MM.1S (cell line): ENCODE data around the gene SRGAP3.

Experiments
- DNase-seq: peaks from one replicate; pipeline ENCODE4 v3.0.0-alpha.2; 2015
- H2AFZ ChIP-seq: fragments of 300-600 bp; sonication (generic); 2 replicates; pipeline ENCODE4 v1.6.0; 2016; ENCODE audit warnings: antibody characterized with exemption, low read length
- H3F3A ChIP-seq: fragments of 300-600 bp; sonication (generic); 2 replicates; pipeline ENCODE4 v1.6.1; 2016; ENCODE audit warnings: mild to moderate bottlenecking, antibody characterized with exemption, low read length, moderate library complexity, mixed read lengths; ENCODE audit not compliant: insufficient read depth
- H3K27ac ChIP-seq: fragments of 300-600 bp; sonication (generic); 2 replicates; pipeline ENCODE4 v1.5.1; 2016; ENCODE audit warnings: mild to moderate bottlenecking, low read length
- H3K27me3 ChIP-seq: fragments of 300-600 bp; sonication (generic); replicated peaks from 2 replicates; pipeline ENCODE4 v1.6.0; 2016; ENCODE audit warnings: low read length; ENCODE audit not compliant: insufficient read depth
- H3K36me3 ChIP-seq: fragments of 300-600 bp; sonication (generic); replicated peaks from 2 replicates; pipeline ENCODE4 v1.6.1; 2016; ENCODE audit warnings: mild to moderate bottlenecking, low read length, mixed read lengths; ENCODE audit not compliant: insufficient read depth
- H3K4me1 ChIP-seq: fragments of 300-600 bp; sonication (generic); 2 replicates; pipeline ENCODE4 v1.6.1; 2016; ENCODE audit warnings: low read length, mixed read lengths
- H3K4me2 ChIP-seq: fragments of 300-600 bp; sonication (generic); 2 replicates; pipeline ENCODE4 v1.6.0; 2016; ENCODE audit warnings: low read depth, low read length
- H3K4me3 ChIP-seq: fragments of 300-600 bp; sonication (generic); 2 replicates; pipeline ENCODE4 v1.5.1; 2016; ENCODE audit warnings: low read length, mixed read lengths
- H3K79me2 ChIP-seq: fragments of 300-600 bp; sonication (generic); 2 replicates; pipeline ENCODE4 v1.6.1; 2016; ENCODE audit warnings: mixed run types, low read length, mixed read lengths
- H3K9ac ChIP-seq: fragments of 300-600 bp; sonication (generic); 2 replicates; pipeline ENCODE4 v1.6.1; 2016; ENCODE audit warnings: low read length, mixed read lengths
- H3K9me2 ChIP-seq: fragments of 300-600 bp; sonication (generic); replicated peaks from 2 replicates; pipeline ENCODE4 v1.6.1; 2016; ENCODE audit warnings: mild to moderate bottlenecking, low read length, mixed read lengths; ENCODE audit not compliant: insufficient read depth
- H3K9me3 ChIP-seq: fragments of 300-600 bp; sonication (generic); replicated peaks from 2 replicates; pipeline ENCODE4 v1.6.1; 2016; ENCODE audit warnings: mild to moderate bottlenecking, low read length, mixed read lengths; ENCODE audit not compliant: insufficient read depth
- H4K20me1 ChIP-seq: fragments of 300-600 bp; sonication (generic); 2 replicates; pipeline ENCODE4 v1.6.1; 2016; ENCODE audit warnings: mild to moderate bottlenecking, low read length, moderate library complexity, mixed read lengths; ENCODE audit not compliant: insufficient read depth
- CTCF ChIP-seq: fragments of 300-600 bp; sonication (generic); IDR thresholded peaks from 2 replicates; pipeline ENCODE4 v1.5.1; 2016; ENCODE audit warnings: antibody characterized with exemption, low read length, mixed read lengths
- EZH2 ChIP-seq: fragments of 300-600 bp; sonication (generic); optimal IDR thresholded peaks from 2 replicates; pipeline ENCODE3; 2017; ENCODE audit warnings: low read depth, mild to moderate bottlenecking, antibody characterized with exemption, low read length, mixed read lengths
- EZH2phosphoT487 ChIP-seq: fragments of 300-600 bp; sonication (generic); IDR thresholded peaks from 2 replicates; pipeline ENCODE4 v1.6.1; 2018; ENCODE audit warnings: antibody characterized with exemption, low read length

The SRGAP3 gene

GRCh38 chr3:8979262-8979661 is 270.2 kb downstream of the SRGAP3 start:
- Histone ChIP-seq H3K27ac (no peak overlapping the region), H3K4me3 (no peak overlapping the region), H3K79me2 (no peaks in the 10 kb centered on the region), H2AFZ (no peak overlapping the region), H3K9ac (no peak overlapping the region), H3K4me2 (no peak overlapping the region), H3K27me3 (no peaks in the 10 kb centered on the region), H3K9me3 (no peaks in the 10 kb centered on the region), H3K4me1 (no peaks in the 10 kb centered on the region), H3K9me2 (no peaks in the 10 kb centered on the region), H3K36me3 (no peaks in the 10 kb centered on the region), H3F3A (no peaks in the 10 kb centered on the region), H4K20me1 (no peaks in the 10 kb centered on the region)
- no peak for TF ChIP-seq CTCF
- no peak for TF ChIP-seq EZH2phosphoT487
- TF ChIP-seq EZH2: no peak
- DNase-seq: no peak

- H3K4me1 ChIP-seq: no peaks in the 10 kb centered on the region
- TF ChIP-seq EZH2 (no peak), CTCF (no peak), EZH2phosphoT487 (no peak)
- DNase-seq: no peak
- H3K4me2 ChIP-seq: no peak overlapping the region
- no peaks in the 10 kb centered on the region for H3K79me2 ChIP-seq
- no peaks in the 10 kb centered on the region for H3F3A ChIP-seq
- H4K20me1 ChIP-seq: no peaks in the 10 kb centered on the region
- no peak overlapping the region for H3K4me3 ChIP-seq
- no peaks in the 10 kb centered on the region for H3K9me2 ChIP-seq
- no peaks in the 10 kb centered on the region for H3K36me3 ChIP-seq
- no peaks in the 10 kb centered on the region for H3K27me3 ChIP-seq
- H3K9ac ChIP-seq: no peak overlapping the region
- H3K27ac ChIP-seq: no peak overlapping the region
- H3K9me3 ChIP-seq: no peaks in the 10 kb centered on the region
- no peak overlapping the region for H2AFZ ChIP-seq
These were observed 270.9 kb downstream of the SRGAP3 start for GRCh38 chr3:8978551-8978950.

- H3K79me2 ChIP-seq: no peaks in the 10 kb centered on the region
- H3K9me3 ChIP-seq: no peaks in the 10 kb centered on the region
- no peak overlapping the region for H3K4me3 ChIP-seq
- H3K9me2 ChIP-seq: no peaks in the 10 kb centered on the region
- no peak overlapping the region for H3K27ac ChIP-seq
- no peak overlapping the region for H2AFZ ChIP-seq
- no peak overlapping the region for H3K4me2 ChIP-seq
- H4K20me1 ChIP-seq: no peaks in the 10 kb centered on the region
- no peaks in the 10 kb centered on the region for H3K27me3 ChIP-seq
- DNase-seq: no peak
- H3F3A ChIP-seq: no peaks in the 10 kb centered on the region
- TF ChIP-seq EZH2 (no peak), CTCF (no peak), EZH2phosphoT487 (no peak)
- H3K9ac ChIP-seq: no peak overlapping the region
- no peaks in the 10 kb centered on the region for H3K4me1 ChIP-seq
- no peaks in the 10 kb centered on the region for H3K36me3 ChIP-seq
These were observed 272.8 kb downstream of the SRGAP3 start for GRCh38 chr3:8976540-8977182.
